Spleen (tissue), 11 donors: Measurements from ENCODE around the gene B4GALNT4. TPM values are rescaled to one million over a fixed set of nuclear protein-coding genes. Genes with fewer than 3 reads are reported as not detected.

ENCODE experiments used
- DNase-seq: peaks from one replicate; pipeline ENCODE4 v3.0.0-alpha.2; 2020
- H3K27ac ChIP-seq, 8 donors: fragments of 200-600 bp; sonication (generic) in 7 of 8; 1 replicate in 4 of 8; 2 replicates in 4 of 8; pipeline versions ENCODE4 v1.5.0 to v1.8.0; 2016 to 2021; ENCODE audit warnings: inconsistent platforms in 4 of 8, mild to moderate bottlenecking in 4 of 8, moderate library complexity in 1 of 8
- H3K27me3 ChIP-seq, 7 donors: fragments of 200-600 bp; sonication (generic) in 6 of 7; replicated peaks in 1 of 7; 1 replicate in 4 of 7; 2 replicates in 3 of 7; pipeline versions ENCODE4 v1.5.0 to v1.8.0; 2016 to 2021; ENCODE audit warnings: inconsistent platforms in 3 of 7, mild to moderate bottlenecking in 1 of 7
- H3K36me3 ChIP-seq, 6 donors: fragments of 200-600 bp; sonication (generic) in 5 of 6; 1 replicate in 4 of 6; 2 replicates in 2 of 6; pipeline versions ENCODE4 v1.5.0 to v1.8.0; 2016 to 2021; ENCODE audit warnings: inconsistent platforms in 2 of 6
- H3K4me1 ChIP-seq, 6 donors: fragments of 200-600 bp; sonication (generic) in 5 of 6; 1 replicate in 3 of 6; 2 replicates in 3 of 6; pipeline versions ENCODE4 v1.5.0 to v1.8.0; 2016 to 2021; ENCODE audit warnings: inconsistent platforms in 3 of 6
- H3K4me3 ChIP-seq, 8 donors: fragments of 200-600 bp; sonication (generic) in 7 of 8; 1 replicate in 4 of 8; 2 replicates in 4 of 8; pipeline versions ENCODE4 v1.5.0 to v1.8.0; 2016 to 2021; ENCODE audit warnings: inconsistent platforms in 4 of 8, mild to moderate bottlenecking in 4 of 8, moderate library complexity in 2 of 8
- H3K9me3 ChIP-seq, 8 donors: fragments of 200-600 bp; sonication (generic) in 7 of 8; 1 replicate in 4 of 8; 2 replicates in 4 of 8; pipeline versions ENCODE4 v1.5.0 to v1.8.0; 2016 to 2021; ENCODE audit warnings: inconsistent platforms in 4 of 8
- POLR2A ChIP-seq, 3 donors: fragments of 450-650 bp; IDR thresholded peaks; one replicate each; pipeline ENCODE4 v1.5.1; 2017; ENCODE audit warnings: antibody characterized with exemption in 3 of 3, mild to moderate bottlenecking in 1 of 3
- POLR2AphosphoS5 ChIP-seq, 3 donors: sonication (generic); formaldehyde crosslinking; IDR thresholded peaks; one replicate each; pipeline ENCODE4 v1.5.1; 2017; ENCODE audit warnings: antibody characterized with exemption in 3 of 3
- WGBS, 5 donors: extraction: QIAGEN DNeasy Blood & Tissue Kit in 3 of 5; methylation state at CpG; one replicate each; pipeline versions ENCODE4 v1.1.5 to v1.1.7; 2013 to 2018; 5-methylcytosine and 5-hydroxymethylcytosine counted together
- intact Hi-C: fragments of 100-400 bp; cut with DNase I; formaldehyde crosslinking; loops from one replicate; pipeline ENCODE4 v1.15.0; 2023; ENCODE audit warnings: low total_unique reads
- polyA plus RNA-seq, 3 donors: library from polyadenylated mRNA; stranded (reverse); fragments of 200-250 nt; gene quantifications; one replicate each; pipeline ENCODE4 v1.2.1, GENCODE V29; 2013
- total RNA-seq, 7 donors: library from RNA; depleted of rRNA in 3 of 7; stranded (reverse); fragments of >200 nt in 3 of 7; fragmentation: NEBNext Ultra II Directional in 4 of 7; extraction: Animal tissue kit (Norgen Biotek cat#: 25700) in 4 of 7; gene quantifications; one replicate each; pipeline versions ENCODE4 v1.1.0 to v1.2.1, GENCODE V29; 2016 to 2021
- TF ChIP-seq, protein P1 (sequence below), 11 experiments: fragments of 200-600 bp in 7 of 11; fragments of 450-650 bp in 4 of 11; sonication (generic) in 4 of 11; IDR thresholded peaks in 8 of 11; conservative IDR thresholded peaks in 3 of 11; 1 replicate in 7 of 11; 2 replicates in 4 of 11; pipeline versions ENCODE4 v1.4.0 to v1.8.0; 2016 to 2021; ENCODE audit warnings: antibody characterized with exemption in 11 of 11, inconsistent platforms in 4 of 11, mild to moderate bottlenecking in 1 of 11
- donor health status: healthy with polysubstance abuse.
- donor health status: DM: no; HTN: no; CAD: no; lungs with moderate emphysema.
- donor health status: DM: no; HTN: no; CAD: no.
- donor health status: Bipolar disorder and iron deficiency.
- donor health status: healthy.
- donor health status: DM: no; HTN: no; CAD: no.
- donor health status: DM: yes; HTN: yes; CAD: no.

B4GALNT4 gene
- total and polyA plus RNA-seq, 10 donors: 0.17 to 5.2 (median 0.91) TPM; not detected in 2

GRCh38 chr11:336659-337198 lies 32.6 kb upstream of the B4GALNT4 start:
- DNase-seq: peak; percentile 12
- peak overlapping the region in 7 of 8 donors; percentile 27 to 80 (median 74) for H3K27ac ChIP-seq
- WGBS, 5 donors: 60 to 87% (median 83%) methylated on average over 4 of the region's 4 CpGs

DNA sequence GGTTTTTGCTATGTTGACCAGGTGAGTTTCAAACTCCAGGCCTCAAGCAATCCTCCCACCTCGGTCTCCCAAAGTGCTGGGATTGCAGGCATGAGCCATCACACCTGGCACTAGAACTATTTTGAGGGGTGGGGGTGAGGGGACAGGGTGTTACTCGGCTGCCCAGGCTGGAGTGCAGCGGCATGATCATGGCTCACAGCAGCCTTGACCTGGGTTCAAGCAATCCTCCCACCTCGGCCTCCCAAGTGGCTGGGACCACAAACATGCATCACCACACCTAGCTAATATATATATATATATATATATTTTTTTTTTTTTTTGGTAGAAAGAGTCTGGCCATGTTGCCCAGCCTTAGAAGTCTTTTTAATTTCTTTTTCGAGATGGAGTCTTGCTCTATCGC lies 31.6 kb upstream of the B4GALNT4 start:
- intact Hi-C loops: no loop called here
- no peaks in the 10 kb centered on the region for H3K36me3 ChIP-seq
- no peak for TF ChIP-seq POLR2A (IDR thresholded peaks at IDR 0.05)
- TF ChIP-seq, protein P1, sequence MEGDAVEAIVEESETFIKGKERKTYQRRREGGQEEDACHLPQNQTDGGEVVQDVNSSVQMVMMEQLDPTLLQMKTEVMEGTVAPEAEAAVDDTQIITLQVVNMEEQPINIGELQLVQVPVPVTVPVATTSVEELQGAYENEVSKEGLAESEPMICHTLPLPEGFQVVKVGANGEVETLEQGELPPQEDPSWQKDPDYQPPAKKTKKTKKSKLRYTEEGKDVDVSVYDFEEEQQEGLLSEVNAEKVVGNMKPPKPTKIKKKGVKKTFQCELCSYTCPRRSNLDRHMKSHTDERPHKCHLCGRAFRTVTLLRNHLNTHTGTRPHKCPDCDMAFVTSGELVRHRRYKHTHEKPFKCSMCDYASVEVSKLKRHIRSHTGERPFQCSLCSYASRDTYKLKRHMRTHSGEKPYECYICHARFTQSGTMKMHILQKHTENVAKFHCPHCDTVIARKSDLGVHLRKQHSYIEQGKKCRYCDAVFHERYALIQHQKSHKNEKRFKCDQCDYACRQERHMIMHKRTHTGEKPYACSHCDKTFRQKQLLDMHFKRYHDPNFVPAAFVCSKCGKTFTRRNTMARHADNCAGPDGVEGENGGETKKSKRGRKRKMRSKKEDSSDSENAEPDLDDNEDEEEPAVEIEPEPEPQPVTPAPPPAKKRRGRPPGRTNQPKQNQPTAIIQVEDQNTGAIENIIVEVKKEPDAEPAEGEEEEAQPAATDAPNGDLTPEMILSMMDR (IDR thresholded peaks at IDR 0.05 in 8 of 11, conservative IDR thresholded peaks at IDR 0.05 in 3 of 11): no peak
- TF ChIP-seq POLR2AphosphoS5 (IDR thresholded peaks at IDR 0.05): no peak
- no peaks in the 10 kb centered on the region for H3K27me3 ChIP-seq
- 90 to 96% (median 94%) methylated on average over 6 of the region's 6 CpGs for WGBS, 5 donors
- H3K4me1 ChIP-seq: peaks cover 11 to 58% (median 31%) of the 10 kb centered on the region in 6 donors
- peak overlapping the region in 5 of 8 donors; percentile 27 to 75 (median 74) for H3K27ac ChIP-seq
- no peaks in the 10 kb centered on the region for H3K9me3 ChIP-seq
- peak; percentile 33 for DNase-seq
- no peak overlapping the region for H3K4me3 ChIP-seq

More at GRCh38 chr11:336659-337198, 32.6 kb upstream of the B4GALNT4 start:
- peaks cover 0 to 1% (median 0%) of the 10 kb centered on the region in 6 donors for H3K36me3 ChIP-seq
- no peaks in the 10 kb centered on the region for H3K27me3 ChIP-seq
- TF ChIP-seq POLR2A (IDR thresholded peaks at IDR 0.05) (no peak), POLR2AphosphoS5 (IDR thresholded peaks at IDR 0.05) (no peak)
- TF ChIP-seq, protein P1 (IDR thresholded peaks at IDR 0.05 in 8 of 11, conservative IDR thresholded peaks at IDR 0.05 in 3 of 11): no peak
- H3K4me3 ChIP-seq: no peak overlapping the region
- intact Hi-C loops: no loop called here
- no peaks in the 10 kb centered on the region for H3K9me3 ChIP-seq
- H3K4me1 ChIP-seq: peaks cover 9 to 56% (median 26%) of the 10 kb centered on the region in 6 donors

DNA sequence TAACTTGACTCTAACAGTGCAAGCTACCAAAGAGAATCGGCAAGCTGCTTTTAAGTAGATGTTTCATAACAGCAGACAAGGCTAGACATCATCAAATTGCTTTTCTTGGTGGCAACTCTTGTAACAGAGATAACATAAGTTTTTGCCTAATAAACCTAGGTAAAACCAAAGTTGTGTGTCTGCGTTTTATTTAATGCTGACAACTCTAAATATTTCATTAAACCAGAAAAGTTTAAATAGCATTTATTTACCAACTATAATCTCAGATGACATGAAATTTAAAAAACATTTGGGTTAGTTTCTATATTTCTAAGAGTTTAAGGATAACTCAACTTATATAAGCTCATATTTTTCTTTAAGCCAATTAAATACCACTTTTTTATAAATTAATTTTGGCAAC lies 29.3 kb upstream of the B4GALNT4 start:
- WGBS, 5 donors: 91 to 98% (median 96%) methylated on average over 2 of the region's 2 CpGs
- Histone ChIP-seq H3K27me3 (no peaks in the 10 kb centered on the region), H3K27ac (no peak overlapping the region), H3K4me1 (peaks cover 11 to 52% (median 31%) of the 10 kb centered on the region in 6 donors), H3K36me3 (no peaks in the 10 kb centered on the region), H3K4me3 (no peak overlapping the region), H3K9me3 (no peaks in the 10 kb centered on the region)
- no peak for DNase-seq
- intact Hi-C loops: no loop called here
- TF ChIP-seq, protein P1 (IDR thresholded peaks at IDR 0.05 in 8 of 11, conservative IDR thresholded peaks at IDR 0.05 in 3 of 11): no peak
- TF ChIP-seq POLR2AphosphoS5 (IDR thresholded peaks at IDR 0.05) (no peak), POLR2A (IDR thresholded peaks at IDR 0.05) (no peak)

- Histone ChIP-seq H3K4me1 (peaks cover 11 to 46% (median 24%) of the 10 kb centered on the region in 6 donors), H3K4me3 (no peak overlapping the region), H3K9me3 (no peaks in the 10 kb centered on the region), H3K27me3 (no peaks in the 10 kb centered on the region), H3K36me3 (no peaks in the 10 kb centered on the region), H3K27ac (peak overlapping the region in 4 of 8 donors; percentile 42 to 66 (median 46))
- 67 to 89% (median 82%) methylated on average over 4 to 5 of the region's 5 CpGs for WGBS, 5 donors
- TF ChIP-seq, protein P1 (IDR thresholded peaks at IDR 0.05 in 8 of 11, conservative IDR thresholded peaks at IDR 0.05 in 3 of 11): no peak
- TF ChIP-seq POLR2AphosphoS5 (IDR thresholded peaks at IDR 0.05) (no peak), POLR2A (IDR thresholded peaks at IDR 0.05) (no peak)
- DNase-seq: no peak
- intact Hi-C loops: no loop called here
These were observed 28.5 kb upstream of the B4GALNT4 start for GRCh38 chr11:340539-341512.
